Stromal cell of bone marrow (primary cell): ENCODE data around the gene MANSC1.
"Not testable (repeated sequence)": the region's sequence is repeated elsewhere in the genome, so short reads cannot be mapped to it uniquely, and the experiment has no call there.

Source experiments
- DNase-seq: peaks from one replicate; pipeline ENCODE4 v3.0.0-alpha.2; 2012; ENCODE audit warnings: low read depth

The MANSC1 gene

GRCh38 chr12:12323591-12323990 lies 26.5 kb downstream of the MANSC1 start:
- peak; percentile 40 for DNase-seq

- DNase-seq = no peak
Measured at GRCh38 chr12:12323118-12323517, 26.9 kb downstream of the MANSC1 start.

- no peak for DNase-seq
Measured at GRCh38 chr12:12319451-12320183, 30.4 kb downstream of the MANSC1 start.

GRCh38 chr12:12315838-12316237 lies 34.2 kb downstream of the MANSC1 start:
- no peak for DNase-seq

- not testable (repeated sequence) for DNase-seq
Measured at GRCh38 chr12:12310695-12311094, 39.3 kb downstream of the MANSC1 start.

- DNase-seq = no peak
Measured at GRCh38 chr12:12305568-12306300, 44.3 kb downstream of the MANSC1 start.

- no peak for DNase-seq
Measured at GRCh38 chr12:12302976-12303375, 47.1 kb downstream of the MANSC1 start.

GRCh38 chr12:12301122-12301521 lies 48.9 kb downstream of the MANSC1 start:
- no peak for DNase-seq

GRCh38 chr12:12297201-12297830 lies 52.7 kb downstream of the MANSC1 start:
- DNase-seq = no peak

- peak; percentile 30 for DNase-seq
Measured at GRCh38 chr12:12294215-12295005, 55.6 kb downstream of the MANSC1 start.

GRCh38 chr12:12290206-12290605 lies 59.8 kb downstream of the MANSC1 start:
- no peak for DNase-seq

- no peak for DNase-seq
Measured at GRCh38 chr12:12286441-12286840, 63.6 kb downstream of the MANSC1 start.

- no peak for DNase-seq
Measured at GRCh38 chr12:12282761-12283425, 67.1 kb downstream of the MANSC1 start.

- DNase-seq = no peak
Measured at GRCh38 chr12:12282202-12282601, 67.8 kb downstream of the MANSC1 start.

GRCh38 chr12:12281134-12281533 lies 68.9 kb downstream of the MANSC1 start:
- no peak for DNase-seq

GRCh38 chr12:12278899-12279298 lies 71.1 kb downstream of the MANSC1 start:
- DNase-seq = peak; percentile 68
